DMS 273 (cell line): Measurements from ENCODE around the gene BBC3.

Experiments
- DNase-seq: peaks from one replicate; lab custom pipeline; 2025; ENCODE audit not compliant: unreplicated experiment; lab: John Stamatoyannopoulos, UW

The BBC3 gene

DNA sequence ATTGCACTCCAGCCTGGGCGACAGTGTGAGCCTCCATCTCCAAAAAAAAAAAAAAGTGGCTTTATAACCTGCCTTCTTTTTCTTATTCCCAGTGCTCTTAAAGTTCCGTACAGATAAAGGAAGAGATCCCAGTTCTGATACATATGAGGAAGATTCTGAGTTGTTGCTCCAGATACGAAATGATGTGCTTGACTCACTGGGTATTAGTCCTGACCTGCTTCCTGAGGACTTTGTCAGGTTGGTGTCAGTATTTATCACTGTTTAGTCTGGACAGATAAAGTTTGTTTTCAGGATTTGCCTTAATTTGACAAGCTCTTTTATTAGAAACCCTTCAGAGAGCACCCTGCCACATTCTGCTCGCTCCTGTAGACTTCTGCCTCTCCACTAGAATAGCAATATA lies 33.9 kb downstream of the BBC3 start:
- no peak for DNase-seq

DNA sequence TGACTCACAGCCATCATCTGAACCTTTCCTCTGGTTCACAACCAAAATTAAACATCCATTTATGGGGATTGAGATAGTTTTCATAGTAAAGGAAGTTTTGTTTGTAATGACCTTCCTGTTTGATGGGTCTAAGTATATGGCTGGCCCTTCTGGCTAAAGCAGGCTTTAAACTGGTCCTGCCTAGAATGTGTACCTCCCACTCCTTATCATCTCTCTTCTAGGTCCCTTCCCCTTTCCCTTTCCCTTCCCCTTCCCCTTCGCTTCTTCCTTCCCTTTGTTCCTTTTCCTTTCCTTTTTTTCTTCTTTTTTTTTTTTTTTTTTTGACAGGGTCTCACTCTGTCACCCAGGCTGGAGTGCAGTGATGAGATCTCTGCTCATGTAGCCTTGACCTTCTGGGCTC lies 35.6 kb downstream of the BBC3 start:
- DNase-seq, result no peak

DNA sequence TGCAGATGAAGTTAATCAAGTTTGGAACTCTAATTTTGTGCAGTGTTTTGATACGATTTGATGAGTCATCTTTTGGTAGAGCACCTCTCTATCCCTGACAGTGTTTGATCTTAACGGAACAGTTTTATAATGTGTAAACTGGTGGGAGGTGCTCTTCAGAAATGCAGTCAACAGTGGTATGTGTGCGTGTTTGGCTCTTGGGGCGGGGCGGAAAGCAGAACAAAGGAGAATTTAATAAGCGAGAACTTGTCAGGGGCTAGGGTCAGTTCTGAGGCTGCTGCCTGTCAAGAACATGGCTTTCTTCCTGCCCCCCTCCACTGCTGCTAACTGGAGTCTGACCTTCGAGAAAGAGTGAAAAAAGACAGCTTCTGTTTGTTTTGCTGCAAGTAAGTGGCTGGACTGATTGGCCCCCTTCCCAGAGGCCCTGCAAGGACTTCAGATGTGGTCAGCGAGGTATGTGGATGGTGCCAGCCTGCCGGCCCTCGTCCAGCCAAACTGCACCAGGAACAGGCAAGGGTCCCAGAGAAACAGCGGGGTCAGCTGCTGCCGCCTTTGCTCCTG lies 40.8 kb downstream of the BBC3 start:
- DNase-seq, result no peak

DNA sequence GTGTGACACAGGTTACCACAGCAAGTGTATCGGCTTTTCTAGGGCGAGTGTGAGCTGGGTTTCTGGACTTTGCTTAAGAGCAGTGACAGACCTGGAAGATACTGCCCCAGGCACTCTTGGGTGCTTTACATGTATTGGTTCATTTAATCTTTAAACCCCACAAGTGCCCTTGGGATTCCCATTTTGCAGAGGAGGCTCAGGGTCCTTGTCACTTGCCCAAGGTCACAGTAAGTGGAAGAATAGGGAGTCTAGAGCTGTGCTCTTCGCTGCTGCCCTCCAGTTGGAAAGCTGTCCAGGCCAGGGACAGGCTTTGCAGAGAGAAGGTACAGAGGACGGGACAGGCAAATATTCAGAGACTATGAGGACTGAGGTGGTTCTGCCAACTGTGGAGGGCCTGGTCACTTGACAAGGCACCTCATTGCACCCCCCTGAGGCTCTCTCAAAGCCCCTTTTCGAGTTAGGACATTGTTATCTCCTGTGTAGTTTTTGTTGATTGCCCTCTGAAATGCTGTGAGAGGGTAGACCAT lies 42.4 kb downstream of the BBC3 start:
- DNase-seq, result no peak

DNA sequence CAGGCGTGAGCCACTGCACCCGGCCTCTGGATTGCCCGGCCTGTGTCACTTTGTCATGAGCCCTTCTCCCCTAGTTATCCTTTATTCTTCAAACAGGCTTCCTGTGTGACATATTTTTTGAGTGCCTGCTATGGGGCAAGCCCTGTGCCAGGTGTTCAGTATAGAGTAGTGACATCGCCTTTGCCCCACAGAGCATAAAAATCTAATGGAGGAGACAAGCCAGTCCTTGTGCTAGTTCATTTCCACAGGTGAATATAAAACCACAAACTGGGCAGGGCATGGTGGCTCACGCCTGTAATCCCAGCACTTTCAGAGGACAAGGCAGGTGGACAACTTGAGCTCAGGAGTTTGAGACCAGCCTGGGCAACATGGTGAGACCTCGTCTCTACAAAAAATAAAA lies 43.2 kb downstream of the BBC3 start:
- DNase-seq, result no peak

DNA sequence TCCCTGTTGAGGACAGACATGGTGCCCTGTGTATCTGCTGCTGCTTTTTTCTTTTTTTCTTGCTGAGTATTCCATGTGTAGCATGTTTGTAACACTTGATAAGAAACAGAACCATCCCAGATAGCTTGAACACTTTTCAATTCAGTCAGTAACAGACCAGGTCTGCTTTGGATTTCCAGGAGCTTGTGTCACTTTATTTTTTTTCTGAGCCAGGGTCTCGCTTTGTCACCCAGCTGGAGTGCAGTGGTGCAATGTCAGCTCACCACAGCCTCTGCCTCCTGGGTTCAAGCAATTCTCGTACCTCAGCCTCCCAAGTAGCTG lies 43.7 kb downstream of the BBC3 start:
- no peak for DNase-seq

DNA sequence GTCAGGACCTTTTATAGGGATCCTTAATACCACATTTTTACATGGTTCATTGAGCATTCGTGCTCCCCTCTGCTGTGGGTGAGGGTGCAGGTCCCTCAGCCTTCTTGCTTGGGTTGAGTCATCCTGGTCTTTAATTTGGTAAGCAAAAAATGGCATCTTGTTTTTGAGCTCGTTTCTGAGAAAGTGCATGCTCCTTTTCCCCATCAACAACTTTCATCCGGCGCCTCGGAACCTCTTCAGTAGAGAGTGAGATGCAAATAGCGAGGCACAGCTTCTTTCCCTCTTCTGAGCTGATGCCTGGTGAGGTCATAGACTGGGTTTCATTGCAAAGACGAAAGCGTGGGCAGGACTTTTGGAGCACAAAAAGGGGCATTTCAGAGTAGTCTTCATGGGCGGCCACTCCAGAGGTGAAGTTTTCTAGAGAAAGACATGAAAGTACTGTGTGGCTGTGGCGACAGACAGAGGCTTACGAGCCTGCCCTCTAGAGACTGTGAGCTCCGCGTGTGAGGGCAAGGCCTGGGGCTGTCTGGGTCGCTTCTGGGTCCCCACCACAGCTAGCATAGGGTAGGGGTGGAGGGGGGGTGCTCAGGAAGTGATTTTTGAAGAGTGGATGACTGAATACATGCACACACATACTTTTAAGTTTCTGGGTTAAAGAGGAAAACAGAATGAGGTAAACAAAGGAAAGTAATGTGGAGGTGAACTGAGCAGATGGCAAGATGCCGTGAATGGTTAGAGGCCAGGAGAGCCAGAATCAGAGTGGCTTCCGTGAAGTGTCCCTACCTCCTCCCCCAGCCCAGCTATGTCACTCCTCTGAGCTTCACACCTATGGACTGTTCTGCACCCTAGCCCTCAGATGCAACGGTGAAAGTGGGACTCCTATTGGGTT lies 44.3 kb downstream of the BBC3 start:
- no peak for DNase-seq

DNA sequence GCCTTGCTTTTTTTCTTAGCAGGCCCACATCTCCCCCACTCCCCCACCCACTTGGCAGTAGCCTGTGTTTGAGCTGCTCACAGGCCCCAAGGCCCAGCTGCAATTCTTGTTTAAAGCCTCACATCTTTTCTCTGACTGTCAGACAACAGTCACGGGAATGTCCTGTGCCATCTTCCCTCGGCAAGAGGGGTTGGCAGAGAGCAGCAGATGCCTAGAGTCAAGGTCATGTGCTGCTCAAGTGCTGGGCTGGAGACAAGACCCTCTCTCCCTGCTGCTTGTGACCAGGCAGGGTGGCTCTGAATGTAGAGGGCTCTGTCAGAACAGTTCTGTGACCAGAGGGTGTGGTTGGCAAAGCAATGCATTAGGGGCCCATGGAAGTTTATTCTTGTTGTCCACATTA lies 47.4 kb downstream of the BBC3 start:
- DNase-seq, result no peak

DNA sequence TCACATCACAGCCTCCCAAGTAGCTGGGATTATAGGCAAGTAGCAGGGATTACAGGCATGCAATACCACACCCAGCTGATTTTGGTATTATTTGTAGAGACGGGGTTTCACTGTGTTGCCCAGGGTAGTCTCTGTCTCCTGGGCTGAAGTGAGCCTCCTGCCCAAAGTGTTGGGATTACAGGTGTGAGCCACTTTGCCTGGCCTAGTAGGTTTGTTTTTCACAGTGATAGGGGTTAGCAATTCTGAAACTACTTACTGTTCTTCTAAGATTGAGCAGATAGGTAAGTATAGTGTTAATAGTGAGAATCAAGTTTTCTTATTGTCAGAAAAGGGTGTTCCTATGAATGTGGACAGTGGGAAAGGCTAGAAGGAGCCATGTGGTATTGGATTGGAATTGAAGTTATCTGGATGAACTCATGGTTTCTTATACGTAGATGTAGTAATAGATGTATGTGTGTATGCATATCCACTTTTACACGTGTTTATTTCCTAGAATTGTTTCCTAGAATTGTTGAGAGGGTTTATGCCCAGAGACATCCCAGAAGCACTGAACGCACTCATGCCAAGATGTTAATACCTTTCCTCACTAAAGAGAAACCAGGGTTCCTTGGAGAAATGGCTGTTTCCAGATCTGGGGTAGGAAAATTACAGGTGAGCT lies 51.2 kb downstream of the BBC3 start:
- no peak for DNase-seq

DNA sequence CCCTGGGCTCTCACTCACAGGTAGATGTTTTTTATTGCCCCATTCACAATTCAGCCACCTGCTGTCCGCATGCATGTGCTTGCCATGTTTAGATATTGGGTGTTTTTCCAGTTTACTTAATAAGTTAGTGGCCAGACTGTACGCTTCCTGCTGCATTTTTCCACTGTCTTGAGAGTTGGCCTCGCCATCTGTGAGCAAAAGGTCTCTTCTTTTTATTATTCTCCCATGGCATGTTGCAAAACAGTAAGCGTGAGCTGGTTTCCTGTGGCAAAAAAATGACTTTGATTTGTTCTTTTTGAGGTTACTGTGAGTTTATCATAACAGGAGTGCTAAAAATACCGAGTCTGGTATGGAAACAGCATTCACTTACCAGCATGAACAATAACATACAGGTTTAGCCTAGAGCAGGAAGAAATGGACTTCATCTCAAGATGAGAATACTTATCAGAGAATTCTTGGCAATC lies 54.3 kb downstream of the BBC3 start:
- no peak for DNase-seq

DNA sequence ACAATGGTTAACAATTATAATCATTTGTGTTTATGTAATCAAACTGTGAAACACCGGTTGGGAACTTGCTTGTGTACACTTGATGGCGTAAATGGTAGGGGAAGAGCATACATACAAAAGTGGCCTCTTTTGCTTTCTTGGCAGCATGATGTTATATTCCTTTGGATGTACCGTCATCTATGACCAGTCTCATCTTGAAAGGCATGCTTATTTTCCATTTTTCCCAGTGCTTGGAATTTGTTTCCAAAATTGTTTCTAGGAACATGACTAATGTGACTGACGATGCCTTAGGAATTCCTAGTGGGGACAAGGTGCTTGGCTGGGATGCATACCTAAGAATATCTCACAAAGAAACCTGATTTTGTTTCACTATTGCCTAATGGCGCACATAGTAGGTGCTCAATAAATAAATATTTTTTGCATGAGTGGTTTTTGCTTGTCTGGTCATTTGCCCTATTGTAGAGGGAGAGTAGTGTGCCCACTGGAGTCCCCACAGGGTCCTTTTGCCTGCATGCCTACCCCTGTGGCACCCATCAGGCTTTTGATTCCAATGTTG lies 54.9 kb downstream of the BBC3 start:
- DNase-seq, result no peak

DNA sequence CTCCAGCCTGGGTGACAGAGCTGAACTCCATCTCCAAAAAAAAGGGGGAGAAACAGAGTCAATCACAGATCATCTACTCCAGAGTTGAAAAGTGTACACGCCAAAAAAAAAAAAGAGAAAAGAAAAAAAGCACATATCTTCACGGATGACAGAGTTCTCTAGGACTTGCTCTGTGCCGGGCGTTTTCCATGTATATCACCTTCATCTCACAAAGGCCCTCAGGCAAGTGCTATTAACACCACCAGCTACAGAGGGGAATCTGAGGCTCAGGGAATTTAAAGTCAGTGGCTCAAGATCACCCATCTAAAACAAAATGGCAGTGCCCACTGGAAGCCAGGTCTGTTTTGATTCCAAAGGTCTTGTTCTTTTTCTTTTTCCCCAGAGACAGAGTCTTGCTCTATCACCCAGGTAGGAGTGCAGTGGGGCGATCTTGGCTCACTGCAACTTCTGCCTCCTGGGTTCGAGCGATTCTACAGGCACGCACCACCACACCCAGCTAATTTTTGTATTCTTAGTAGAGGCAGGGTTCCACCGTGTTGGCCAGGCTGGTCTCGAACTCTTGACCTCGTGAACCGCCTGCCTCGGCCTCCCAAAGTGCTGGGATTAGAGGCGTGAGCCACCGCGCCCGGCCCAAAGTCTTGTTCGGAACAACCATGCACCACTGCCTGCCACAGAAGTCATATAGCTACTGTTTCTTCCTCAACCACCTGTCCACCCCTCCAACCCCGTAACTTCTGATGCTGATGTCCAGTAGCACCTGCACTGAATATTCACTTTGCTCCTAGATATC lies 58.1 kb downstream of the BBC3 start:
- no peak for DNase-seq
